ENCODE data around the gene ALDH4A1. TPM values are rescaled to one million over a fixed set of nuclear protein-coding genes. Genes with fewer than 3 reads are reported as not detected.

The ALDH4A1 gene
- total RNA-seq, 1 experiment from 2014 or later: 26.1 TPM

DNA sequence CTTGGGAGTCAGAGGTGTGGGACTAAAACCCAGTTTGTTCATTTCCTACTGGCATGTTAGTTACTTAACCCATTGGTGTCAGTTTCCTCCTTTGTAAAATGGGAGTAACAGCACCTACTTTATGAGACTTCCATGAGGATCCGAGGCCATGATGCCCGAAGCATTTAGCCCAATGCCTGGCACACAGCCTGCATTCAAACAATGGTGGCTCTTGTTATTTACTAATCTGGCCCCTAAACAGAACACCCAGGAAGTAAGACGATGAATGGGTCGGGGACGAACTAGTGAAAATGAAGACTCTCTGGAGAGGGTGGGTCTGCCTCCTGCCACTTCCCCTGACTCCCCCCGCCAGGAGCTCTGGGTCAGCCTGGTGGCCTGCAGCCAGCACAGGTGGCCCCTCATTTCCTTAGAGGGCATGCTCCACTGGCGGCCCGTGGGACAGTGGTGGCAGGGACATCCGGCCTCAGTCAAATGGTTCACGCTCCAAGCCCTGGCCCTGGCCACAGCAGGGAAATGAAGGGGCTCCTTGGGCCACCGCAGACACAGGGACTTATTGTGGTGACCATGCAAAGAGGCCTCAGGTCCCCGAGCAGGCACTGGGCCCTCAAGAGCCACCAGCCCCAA lies 33.4 kb downstream of the ALDH4A1 start:
- Mint-ChIP-seq H3K4me1 (peaks cover 4 to 8% of the 10 kb centered on the region in 2 experiments), H3K36me3 (ENCODE audit: insufficient read depth in 1 of 3, low read depth in 3 of 3) (peaks cover 0 to 5% (median 0%) of the 10 kb centered on the region in 3 experiments; a peak in 3 of 7 replicates), H3K9me3 (no peaks in the 10 kb centered on the region), H3K27ac (peak overlapping the region in 1 of 3 experiments; percentile 16; a peak in 2 of 7 replicates), H3K4me3 (no peak overlapping the region), H3K27me3 (ENCODE audit: low read depth) (peaks cover 16% of the 10 kb centered on the region)
- H3K56ac ChIP-seq (ENCODE audit: insufficient read length, low read depth, low read length): no peak overlapping the region
- H3K79me1 ChIP-seq (ENCODE audit: insufficient read depth, low read depth, low read length, poor library complexity, severe bottlenecking): no peaks in the 10 kb centered on the region
- H3K9ac ChIP-seq (ENCODE audit: extremely low read depth, insufficient read length, low read length): no peak overlapping the region
- no peak overlapping the region for H4K91ac ChIP-seq (ENCODE audit: insufficient read length, low read depth, low read length)
- no peaks in the 10 kb centered on the region for H3K27me3 ChIP-seq (ENCODE audit: insufficient read depth, low read length)
- no peak overlapping the region for H3K27ac ChIP-seq (ENCODE audit: insufficient read length, low read depth, low read length)
- TF ChIP-seq, protein P1, sequence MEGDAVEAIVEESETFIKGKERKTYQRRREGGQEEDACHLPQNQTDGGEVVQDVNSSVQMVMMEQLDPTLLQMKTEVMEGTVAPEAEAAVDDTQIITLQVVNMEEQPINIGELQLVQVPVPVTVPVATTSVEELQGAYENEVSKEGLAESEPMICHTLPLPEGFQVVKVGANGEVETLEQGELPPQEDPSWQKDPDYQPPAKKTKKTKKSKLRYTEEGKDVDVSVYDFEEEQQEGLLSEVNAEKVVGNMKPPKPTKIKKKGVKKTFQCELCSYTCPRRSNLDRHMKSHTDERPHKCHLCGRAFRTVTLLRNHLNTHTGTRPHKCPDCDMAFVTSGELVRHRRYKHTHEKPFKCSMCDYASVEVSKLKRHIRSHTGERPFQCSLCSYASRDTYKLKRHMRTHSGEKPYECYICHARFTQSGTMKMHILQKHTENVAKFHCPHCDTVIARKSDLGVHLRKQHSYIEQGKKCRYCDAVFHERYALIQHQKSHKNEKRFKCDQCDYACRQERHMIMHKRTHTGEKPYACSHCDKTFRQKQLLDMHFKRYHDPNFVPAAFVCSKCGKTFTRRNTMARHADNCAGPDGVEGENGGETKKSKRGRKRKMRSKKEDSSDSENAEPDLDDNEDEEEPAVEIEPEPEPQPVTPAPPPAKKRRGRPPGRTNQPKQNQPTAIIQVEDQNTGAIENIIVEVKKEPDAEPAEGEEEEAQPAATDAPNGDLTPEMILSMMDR (conservative IDR thresholded peaks at IDR 0.05): no peak
- DNase-seq: no peak
- no peak overlapping the region for H3K4ac ChIP-seq (ENCODE audit: low read depth, low read length)
- H2AK5ac ChIP-seq (ENCODE audit: insufficient read length, low read length): no peak overlapping the region
- no peaks in the 10 kb centered on the region for H3K9me3 ChIP-seq (ENCODE audit: control insufficient read depth, low read depth, low read length)
- H3K18ac ChIP-seq (ENCODE audit: insufficient read length, low read depth, low read length): no peak overlapping the region
- H2BK12ac ChIP-seq (ENCODE audit: insufficient read length, low read depth, low read length): no peak overlapping the region
- no peak overlapping the region for H3K23ac ChIP-seq (ENCODE audit: insufficient read length, low read depth, low read length)
- no peak overlapping the region for H3K4me2 ChIP-seq (ENCODE audit: insufficient read depth, insufficient read length, low read length)
- no peaks in the 10 kb centered on the region for H4K20me1 ChIP-seq (ENCODE audit: control insufficient read depth, insufficient read depth, insufficient read length)
- no peak overlapping the region for H4K8ac ChIP-seq (replicated peaks; ENCODE audit: insufficient read length, low read depth, low read length)
- H2BK120ac ChIP-seq (ENCODE audit: low read depth, low read length, poor library complexity, severe bottlenecking): no peak overlapping the region
- no peak overlapping the region for H4K5ac ChIP-seq (ENCODE audit: insufficient read length, low read depth, low read length)
- no peaks in the 10 kb centered on the region for H3K79me2 ChIP-seq (ENCODE audit: insufficient read depth, low read length)
- WGBS (ENCODE audit: extremely low coverage, insufficient read length, low lambda C conversion rate): no CpG with 5 or more reads among the region's 12 CpGs
- no peak overlapping the region for H2BK20ac ChIP-seq (ENCODE audit: low read depth, low read length, poor library complexity, severe bottlenecking)
- no peaks in the 10 kb centered on the region for H3K4me1 ChIP-seq (ENCODE audit: insufficient read depth, low read length)
- no peaks in the 10 kb centered on the region for H3K23me2 ChIP-seq (ENCODE audit: insufficient read length, low read depth, low read length, poor library complexity, severe bottlenecking)
- H2BK15ac ChIP-seq (ENCODE audit: low read depth, low read length): no peak overlapping the region
- no peak overlapping the region for H2AFZ ChIP-seq (ENCODE audit: low read length)
- no peak overlapping the region for H3T11ph ChIP-seq (ENCODE audit: low read length)
- no peak overlapping the region; the same call in 1 of the 2 replicates for H3K14ac ChIP-seq (ENCODE audit: insufficient read depth, low read length)
- no peak overlapping the region for H2BK5ac ChIP-seq (ENCODE audit: insufficient read length, low read length)
